ENCODE measurements around the gene UBTD1.

GRCh38 chr10:97538411-97538810, 39.7 kb downstream of the UBTD1 start:
- TF ChIP-seq POLR2A (IDR thresholded peaks at IDR 0.05; ENCODE audit: low read length) (no peak), GATA1 (IDR thresholded peaks at IDR 0.05; ENCODE audit: low read depth, low read length) (no peak)

All from erythroblast (primary cell).